H9 (cell line): ENCODE results near the gene DHRSX. TPM values are rescaled to one million over a fixed set of nuclear protein-coding genes. Genes with fewer than 3 reads are reported as not detected.

Experiments used
- DNase-seq: peaks from one replicate; pipeline ENCODE4 v3.0.0-alpha.2; 2017
- H2AFZ ChIP-seq: one replicate; pipeline ENCODE4 v1.6.1; 2013; ENCODE audit warnings: mild to moderate bottlenecking, low read length, control low read depth, moderate library complexity
- H2AK5ac ChIP-seq: 2 replicates; pipeline ENCODE4 v1.6.1; 2013; ENCODE audit warnings: low read length, control low read depth, mixed read lengths; ENCODE audit not compliant: insufficient read length
- H2BK120ac ChIP-seq: one replicate; pipeline ENCODE4 v1.6.1; 2013; ENCODE audit warnings: low read depth, mild to moderate bottlenecking, low read length, control low read depth, inconsistent platforms; ENCODE audit not compliant: poor library complexity, severe bottlenecking
- H2BK12ac ChIP-seq: 2 replicates; pipeline ENCODE4 v1.6.1; 2013; ENCODE audit warnings: low read length, control low read depth, mixed read lengths, low read depth; ENCODE audit not compliant: insufficient read length
- H2BK15ac ChIP-seq: 2 replicates; pipeline ENCODE4 v1.6.1; 2013; ENCODE audit warnings: low read depth, low read length, control low read depth
- H2BK20ac ChIP-seq: one replicate; pipeline ENCODE4 v1.6.1; 2013; ENCODE audit warnings: low read depth, mild to moderate bottlenecking, low read length, control low read depth, inconsistent platforms; ENCODE audit not compliant: poor library complexity, severe bottlenecking
- H2BK5ac ChIP-seq: 2 replicates; pipeline ENCODE4 v1.6.1; 2013; ENCODE audit warnings: low read length, control low read depth, mixed read lengths; ENCODE audit not compliant: insufficient read length
- H3K14ac ChIP-seq: 2 replicates; pipeline ENCODE4 v1.6.1; 2013; ENCODE audit warnings: low read length, control low read depth; ENCODE audit not compliant: insufficient read depth
- H3K18ac ChIP-seq: 2 replicates; pipeline ENCODE4 v1.6.1; 2013; ENCODE audit warnings: low read depth, mild to moderate bottlenecking, mixed read lengths, low read length, control low read depth; ENCODE audit not compliant: insufficient read length
- H3K23ac ChIP-seq: 2 replicates; pipeline ENCODE4 v1.6.1; 2013; ENCODE audit warnings: low read length, control low read depth, mixed read lengths, low read depth; ENCODE audit not compliant: insufficient read length
- H3K23me2 ChIP-seq: 2 replicates; pipeline ENCODE4 v1.6.1; 2013; ENCODE audit warnings: low read depth, mild to moderate bottlenecking, mixed read lengths, low read length, control low read depth; ENCODE audit not compliant: insufficient read length, poor library complexity, severe bottlenecking
- H3K27ac ChIP-seq: 2 replicates; pipeline ENCODE4 v1.5.1; 2013; ENCODE audit warnings: low read length, control low read depth, mixed read lengths, low read depth; ENCODE audit not compliant: insufficient read length
- H3K27me3 ChIP-seq: 2 replicates; pipeline ENCODE4 v1.6.1; 2013; ENCODE audit warnings: low read length, control low read depth, inconsistent platforms; ENCODE audit not compliant: insufficient read depth
- H3K4ac ChIP-seq: 2 replicates; pipeline ENCODE4 v1.6.1; 2013; ENCODE audit warnings: low read depth, mild to moderate bottlenecking, control low read depth, inconsistent platforms, low read length, moderate library complexity
- H3K4me1 ChIP-seq: 2 replicates; pipeline ENCODE4 v1.6.1; 2013; ENCODE audit warnings: low read length, control low read depth, inconsistent platforms; ENCODE audit not compliant: insufficient read depth
- H3K4me2 ChIP-seq: 2 replicates; pipeline ENCODE4 v1.6.1; 2013; ENCODE audit warnings: low read length, control low read depth, mixed read lengths; ENCODE audit not compliant: insufficient read length, insufficient read depth
- H3K56ac ChIP-seq: 2 replicates; pipeline ENCODE4 v1.6.1; 2013; ENCODE audit warnings: low read depth, mild to moderate bottlenecking, mixed read lengths, low read length, control low read depth; ENCODE audit not compliant: insufficient read length
- H3K79me1 ChIP-seq: 2 replicates; pipeline ENCODE4 v1.6.1; 2013; ENCODE audit warnings: low read depth, mild to moderate bottlenecking, moderate library complexity, low read length, control low read depth, inconsistent platforms; ENCODE audit not compliant: insufficient read depth, poor library complexity, severe bottlenecking
- H3K79me2 ChIP-seq: 2 replicates; pipeline ENCODE4 v1.6.1; 2013; ENCODE audit warnings: low read length, control low read depth, inconsistent platforms; ENCODE audit not compliant: insufficient read depth
- H3K9ac ChIP-seq: 2 replicates; pipeline ENCODE4 v1.6.1; 2013; ENCODE audit warnings: low read length, control low read depth, mixed read lengths; ENCODE audit not compliant: insufficient read length; ENCODE audit errors: extremely low read depth
- H3K9me3 ChIP-seq: one replicate; pipeline ENCODE4 v1.6.1; 2013; ENCODE audit warnings: low read depth, low read length, inconsistent platforms; ENCODE audit not compliant: control insufficient read depth
- H3T11ph ChIP-seq: one replicate; pipeline ENCODE4 v1.6.1; 2013; ENCODE audit warnings: mild to moderate bottlenecking, low read length, control low read depth, inconsistent platforms
- H4K20me1 ChIP-seq: one replicate; pipeline ENCODE4 v1.6.1; 2013; ENCODE audit not compliant: control insufficient read depth, insufficient read length, insufficient read depth
- H4K5ac ChIP-seq: 2 replicates; pipeline ENCODE4 v1.6.1; 2013; ENCODE audit warnings: low read depth, mild to moderate bottlenecking, mixed read lengths, low read length, control low read depth; ENCODE audit not compliant: insufficient read length
- H4K8ac ChIP-seq: replicated peaks from 2 replicates; pipeline ENCODE4 v1.6.1; 2013; ENCODE audit warnings: low read length, control low read depth, mixed read lengths, low read depth; ENCODE audit not compliant: insufficient read length
- H4K91ac ChIP-seq: 2 replicates; pipeline ENCODE4 v1.6.1; 2013; ENCODE audit warnings: low read depth, mild to moderate bottlenecking, moderate library complexity, mixed read lengths, low read length, control low read depth; ENCODE audit not compliant: insufficient read length
- H3K27ac Mint-ChIP-seq, 3 experiments: 2 replicates in 2 of 3; 3 replicates in 1 of 3; pipeline ENCODE4 v1.8.0; 2020 to 2021; ENCODE audit warnings: mixed read lengths in 3 of 3, mild to moderate bottlenecking in 1 of 3, moderate library complexity in 1 of 3
- H3K27me3 Mint-ChIP-seq: 2 replicates; pipeline ENCODE4 v1.8.0; 2021; ENCODE audit warnings: low read depth, mild to moderate bottlenecking, moderate library complexity, mixed read lengths
- H3K36me3 Mint-ChIP-seq, 3 experiments: 2 replicates in 2 of 3; 3 replicates in 1 of 3; pipeline ENCODE4 v1.8.0; 2020 to 2021; ENCODE audit warnings: low read depth in 3 of 3, mixed read lengths in 3 of 3; ENCODE audit not compliant: insufficient read depth in 1 of 3
- H3K4me1 Mint-ChIP-seq, 2 experiments: 2 replicates each; pipeline ENCODE4 v1.8.0; 2020; ENCODE audit warnings: mixed read lengths in 2 of 2
- H3K4me3 Mint-ChIP-seq, 2 experiments: 2 replicates in 1 of 2; 3 replicates in 1 of 2; pipeline ENCODE4 v1.8.0; 2020 to 2021; ENCODE audit warnings: mild to moderate bottlenecking in 2 of 2, mixed read lengths in 2 of 2, moderate library complexity in 1 of 2
- H3K9me3 Mint-ChIP-seq, 2 experiments: 2 replicates in 1 of 2; 3 replicates in 1 of 2; pipeline ENCODE4 v1.8.0; 2020; ENCODE audit warnings: mild to moderate bottlenecking in 2 of 2, mixed read lengths in 2 of 2, moderate library complexity in 1 of 2
- WGBS: extraction: QIAGEN DNeasy Blood & Tissue Kit; methylation state at CpG from one replicate; pipeline ENCODE4 v1.1.7; 2013; ENCODE audit warnings: missing lambda C conversion rate, low lambda C conversion rate, mixed read lengths; ENCODE audit not compliant: insufficient read length; ENCODE audit errors: extremely low coverage; 5-methylcytosine and 5-hydroxymethylcytosine counted together
- total RNA-seq: library from RNA; stranded (reverse); gene quantifications from 2 replicates; pipeline ENCODE4 v1.2.1, GENCODE V29; 2021
- TF ChIP-seq, protein P1 (sequence below): fragments of 200-600 bp; sonication (generic); conservative IDR thresholded peaks from 3 replicates; pipeline ENCODE4 v1.8.0; 2021; ENCODE audit warnings: antibody characterized with exemption, mild to moderate bottlenecking

Gene DHRSX
- total RNA-seq, 1 experiment from 2014 or later: 44.0 TPM

GRCh38 chrX:2188840-2189239 lies 311.9 kb downstream of the DHRSX start:
- no peak overlapping the region; a peak in 1 of 5 replicates for H3K4me3 Mint-ChIP-seq
- Histone ChIP-seq H2AK5ac (no peak overlapping the region), H3K4me2 (peak overlapping the region; percentile 30), H3K27me3 (no peaks in the 10 kb centered on the region), H3K23me2 (no peaks in the 10 kb centered on the region), H2BK12ac (no peak overlapping the region), H3K79me1 (no peaks in the 10 kb centered on the region), H3T11ph (no peak overlapping the region), H3K23ac (no peak overlapping the region), H3K14ac (no peak overlapping the region), H3K9ac (no peak overlapping the region), H4K5ac (no peak overlapping the region), H3K18ac (no peak overlapping the region), H3K56ac (no peak overlapping the region), H4K20me1 (no peaks in the 10 kb centered on the region), H3K27ac (no peak overlapping the region), H2BK5ac (no peak overlapping the region), H4K8ac (no peak overlapping the region), H3K4me1 (no peaks in the 10 kb centered on the region), H3K9me3 (no peaks in the 10 kb centered on the region), H2BK120ac (no peak overlapping the region), H2BK15ac (no peak overlapping the region), H2AFZ (no peak overlapping the region), H3K4ac (no peak overlapping the region), H2BK20ac (no peak overlapping the region), H4K91ac (no peak overlapping the region), H3K79me2 (no peaks in the 10 kb centered on the region)
- TF ChIP-seq, protein P1, sequence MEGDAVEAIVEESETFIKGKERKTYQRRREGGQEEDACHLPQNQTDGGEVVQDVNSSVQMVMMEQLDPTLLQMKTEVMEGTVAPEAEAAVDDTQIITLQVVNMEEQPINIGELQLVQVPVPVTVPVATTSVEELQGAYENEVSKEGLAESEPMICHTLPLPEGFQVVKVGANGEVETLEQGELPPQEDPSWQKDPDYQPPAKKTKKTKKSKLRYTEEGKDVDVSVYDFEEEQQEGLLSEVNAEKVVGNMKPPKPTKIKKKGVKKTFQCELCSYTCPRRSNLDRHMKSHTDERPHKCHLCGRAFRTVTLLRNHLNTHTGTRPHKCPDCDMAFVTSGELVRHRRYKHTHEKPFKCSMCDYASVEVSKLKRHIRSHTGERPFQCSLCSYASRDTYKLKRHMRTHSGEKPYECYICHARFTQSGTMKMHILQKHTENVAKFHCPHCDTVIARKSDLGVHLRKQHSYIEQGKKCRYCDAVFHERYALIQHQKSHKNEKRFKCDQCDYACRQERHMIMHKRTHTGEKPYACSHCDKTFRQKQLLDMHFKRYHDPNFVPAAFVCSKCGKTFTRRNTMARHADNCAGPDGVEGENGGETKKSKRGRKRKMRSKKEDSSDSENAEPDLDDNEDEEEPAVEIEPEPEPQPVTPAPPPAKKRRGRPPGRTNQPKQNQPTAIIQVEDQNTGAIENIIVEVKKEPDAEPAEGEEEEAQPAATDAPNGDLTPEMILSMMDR: no peak
- DNase-seq: no peak
- H3K27ac Mint-ChIP-seq: no peak overlapping the region
- peaks cover 6 to 17% (median 13%) of the 10 kb centered on the region in 3 experiments for H3K36me3 Mint-ChIP-seq
- no CpG with 5 or more reads among the region's 7 CpGs for WGBS
- H3K4me1 Mint-ChIP-seq: peaks cover 16 to 22% of the 10 kb centered on the region in 2 experiments
- H3K9me3 Mint-ChIP-seq: peaks cover 10% of the 10 kb centered on the region in 2 experiments
- H3K27me3 Mint-ChIP-seq: no peaks in the 10 kb centered on the region
